ENCODE results near the gene ACSL6.

DNA sequence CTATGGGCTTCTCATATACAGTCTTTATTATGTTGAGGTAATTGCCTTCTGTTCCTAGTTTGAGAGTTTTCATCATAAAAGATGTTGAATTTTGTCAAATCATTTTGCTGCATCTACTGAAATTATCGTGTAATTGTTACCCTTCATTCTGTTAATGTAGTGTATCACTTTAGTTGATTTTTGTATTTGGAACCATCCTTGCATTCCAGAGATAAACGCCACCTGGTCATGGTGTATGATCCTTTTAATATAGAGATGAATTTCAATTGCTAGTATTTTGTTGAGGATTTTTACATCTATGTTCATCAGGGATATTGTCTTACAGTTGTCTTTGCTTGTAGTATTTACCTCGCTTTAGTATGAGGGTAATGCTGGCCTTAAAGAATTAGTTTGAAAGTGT is 85.3 kb downstream of the ACSL6 start:
- TF ChIP-seq CTCF (IDR thresholded peaks at IDR 0.05) (no peak), POLR2A (IDR thresholded peaks at IDR 0.05) (no peak)
